ENCODE measurements around the gene PCNX1.

The PCNX1 gene

GRCh38 chr14:70972107-70972976 is 65.1 kb downstream of the PCNX1 start:
- no peak for TF ChIP-seq FOXP2 (optimal IDR thresholded peaks at IDR 0.05; ENCODE audit: borderline replicate concordance, extremely low read depth, extremely low read length, insufficient read depth)
- TF ChIP-seq TAF1 (IDR thresholded peaks at IDR 0.05; ENCODE audit: borderline replicate concordance, insufficient read depth, low read length), result no peak
- no peak for TF ChIP-seq POLR2AphosphoS5 (IDR thresholded peaks at IDR 0.05; ENCODE audit: low read depth, low read length)
- no peak for TF ChIP-seq SIN3A (IDR thresholded peaks at IDR 0.05; ENCODE audit: borderline replicate concordance, insufficient read depth, low read length)
- no peak for TF ChIP-seq REST (IDR thresholded peaks at IDR 0.05; ENCODE audit: insufficient read depth in 1 of 2, low read depth in 2 of 2, low read length in 2 of 2)

GRCh38 chr14:70976591-70976990 is 69.3 kb downstream of the PCNX1 start:
- TF ChIP-seq SIN3A (IDR thresholded peaks at IDR 0.05; ENCODE audit: borderline replicate concordance, insufficient read depth, low read length) (no peak), POLR2AphosphoS5 (IDR thresholded peaks at IDR 0.05; ENCODE audit: low read depth, low read length) (no peak), FOXP2 (optimal IDR thresholded peaks at IDR 0.05; ENCODE audit: borderline replicate concordance, extremely low read depth, extremely low read length, insufficient read depth) (no peak), TAF1 (IDR thresholded peaks at IDR 0.05; ENCODE audit: borderline replicate concordance, insufficient read depth, low read length) (no peak), REST (IDR thresholded peaks at IDR 0.05; ENCODE audit: insufficient read depth in 1 of 2, low read depth in 2 of 2, low read length in 2 of 2) (no peak)

GRCh38 chr14:70981000-70981952 is 74.0 kb downstream of the PCNX1 start:
- TF ChIP-seq REST (IDR thresholded peaks at IDR 0.05; ENCODE audit: insufficient read depth in 1 of 2, low read depth in 2 of 2, low read length in 2 of 2) (no peak), POLR2AphosphoS5 (IDR thresholded peaks at IDR 0.05; ENCODE audit: low read depth, low read length) (no peak), SIN3A (IDR thresholded peaks at IDR 0.05; ENCODE audit: borderline replicate concordance, insufficient read depth, low read length) (no peak), TAF1 (IDR thresholded peaks at IDR 0.05; ENCODE audit: borderline replicate concordance, insufficient read depth, low read length) (no peak), FOXP2 (optimal IDR thresholded peaks at IDR 0.05; ENCODE audit: borderline replicate concordance, extremely low read depth, extremely low read length, insufficient read depth) (no peak)

GRCh38 chr14:70982200-70982599 is 74.9 kb downstream of the PCNX1 start:
- no peak for TF ChIP-seq POLR2AphosphoS5 (IDR thresholded peaks at IDR 0.05; ENCODE audit: low read depth, low read length)
- no peak for TF ChIP-seq REST (IDR thresholded peaks at IDR 0.05; ENCODE audit: insufficient read depth in 1 of 2, low read depth in 2 of 2, low read length in 2 of 2)
- no peak for TF ChIP-seq SIN3A (IDR thresholded peaks at IDR 0.05; ENCODE audit: borderline replicate concordance, insufficient read depth, low read length)
- no peak for TF ChIP-seq FOXP2 (optimal IDR thresholded peaks at IDR 0.05; ENCODE audit: borderline replicate concordance, extremely low read depth, extremely low read length, insufficient read depth)
- TF ChIP-seq TAF1 (IDR thresholded peaks at IDR 0.05; ENCODE audit: borderline replicate concordance, insufficient read depth, low read length), result no peak

Measured in PFSK-1 (cell line).